HepG2 (cell line): ENCODE data around the gene CNTFR. TPM values are rescaled to one million over a fixed set of nuclear protein-coding genes. Genes with fewer than 3 reads are reported as not detected.
A peak's percentile ranks its signal among the peaks of the same experiment; 100 is the strongest.

Experiments
- ARID2 ChIP-seq: sonication (generic); formaldehyde crosslinking; IDR thresholded peaks from 2 replicates; pipeline ENCODE4 v1.8.1; 2022; ENCODE audit warnings: mild to moderate bottlenecking, missing genetic modification reagents, borderline replicate concordance
- CBX1 ChIP-seq: IDR thresholded peaks from one replicate; pipeline ENCODE4 v1.6.1; 2016; ENCODE audit warnings: antibody characterized with exemption, low read depth
- ETV6 ChIP-seq: sonication (generic); formaldehyde crosslinking; conservative IDR thresholded peaks from 2 replicates; pipeline ENCODE4 v1.4.0; 2020; ENCODE audit warnings: missing genetic modification reagents
- FOSL1 ChIP-seq: sonication (generic); formaldehyde crosslinking; IDR thresholded peaks from 2 replicates; pipeline ENCODE4 v1.9.0; 2021; ENCODE audit warnings: missing genetic modification reagents, borderline replicate concordance
- GLI4 ChIP-seq: sonication (generic); formaldehyde crosslinking; IDR thresholded peaks from 2 replicates; pipeline ENCODE4 v1.5.1; 2020; ENCODE audit warnings: missing genetic modification reagents, mild to moderate bottlenecking, moderate library complexity, borderline replicate concordance
- HNRNPL ChIP-seq: fragments of 200-400 bp; formaldehyde crosslinking; IDR thresholded peaks from 2 replicates; pipeline ENCODE4 v1.6.1; 2017; ENCODE audit warnings: mild to moderate bottlenecking, low read depth, low read length
- JUN ChIP-seq: sonication (generic); formaldehyde crosslinking; IDR thresholded peaks from 2 replicates; pipeline ENCODE4 v1.4.0; 2020; ENCODE audit warnings: mild to moderate bottlenecking, missing genetic modification reagents
- MED13 ChIP-seq: sonication (generic); formaldehyde crosslinking; IDR thresholded peaks from 2 replicates; pipeline ENCODE4 v1.5.0; 2020; ENCODE audit warnings: missing genetic modification reagents
- NAIF1 ChIP-seq: sonication (generic); formaldehyde crosslinking; IDR thresholded peaks from 2 replicates; pipeline ENCODE4 v1.5.0; 2020; ENCODE audit warnings: mild to moderate bottlenecking, missing genetic modification reagents, borderline replicate concordance
- NFYB ChIP-seq: sonication (generic); formaldehyde crosslinking; IDR thresholded peaks from 2 replicates; pipeline ENCODE4 v1.4.0; 2020; ENCODE audit warnings: missing genetic modification reagents
- NRL ChIP-seq: sonication (generic); formaldehyde crosslinking; IDR thresholded peaks from 2 replicates; pipeline ENCODE4 v1.5.0; 2020; ENCODE audit warnings: missing genetic modification reagents, mild to moderate bottlenecking, moderate library complexity, borderline replicate concordance
- SATB2 ChIP-seq: sonication (generic); formaldehyde crosslinking; IDR thresholded peaks from 2 replicates; pipeline ENCODE4 v1.5.0; 2020; ENCODE audit warnings: missing genetic modification reagents
- U2AF2 ChIP-seq: fragments of 200-400 bp; formaldehyde crosslinking; IDR thresholded peaks from 2 replicates; pipeline ENCODE4 v1.6.1; 2017; ENCODE audit warnings: low read depth, mild to moderate bottlenecking, low read length
- ZBTB8A ChIP-seq: sonication (generic); formaldehyde crosslinking; IDR thresholded peaks from 2 replicates; pipeline ENCODE4 v1.4.0; 2020; ENCODE audit warnings: mild to moderate bottlenecking, low read depth, missing genetic modification reagents, borderline replicate concordance
- ZEB1 ChIP-seq: IDR thresholded peaks from 2 replicates; pipeline ENCODE4 v1.6.1; 2012; ENCODE audit warnings: mild to moderate bottlenecking, low read depth, inconsistent platforms; ENCODE audit not compliant: insufficient replicate concordance
- ZFP82 ChIP-seq: sonication (generic); formaldehyde crosslinking; IDR thresholded peaks from 2 replicates; pipeline ENCODE4 v1.5.1; 2020; ENCODE audit warnings: mild to moderate bottlenecking, missing genetic modification reagents, borderline replicate concordance
- ZKSCAN1 ChIP-seq: fragments of 150-350 bp; IDR thresholded peaks from 2 replicates; pipeline ENCODE4 v1.6.1; 2014; ENCODE audit warnings: low read length
- ZNF12 ChIP-seq: sonication (generic); formaldehyde crosslinking; IDR thresholded peaks from 2 replicates; pipeline ENCODE4 v1.5.0; 2020; ENCODE audit warnings: missing genetic modification reagents
- ZNF274 ChIP-seq: sonication (generic); formaldehyde crosslinking; IDR thresholded peaks from 2 replicates; pipeline ENCODE4 v1.5.1; 2020; ENCODE audit warnings: mild to moderate bottlenecking, missing genetic modification reagents
- ZNF430 ChIP-seq: sonication (generic); formaldehyde crosslinking; IDR thresholded peaks from 2 replicates; pipeline ENCODE4 v1.9.0; 2021; ENCODE audit warnings: mild to moderate bottlenecking, missing genetic modification reagents
- ZNF589 ChIP-seq: sonication (generic); formaldehyde crosslinking; conservative IDR thresholded peaks from 2 replicates; pipeline ENCODE4 v1.8.0; 2022; ENCODE audit warnings: mild to moderate bottlenecking, moderate library complexity, missing genetic modification reagents
- ZSCAN12 ChIP-seq: sonication (generic); formaldehyde crosslinking; IDR thresholded peaks from 2 replicates; pipeline ENCODE4 v1.9.0; 2021; ENCODE audit warnings: mild to moderate bottlenecking, missing genetic modification reagents
- polyA plus RNA-seq, 8 experiments: library from polyadenylated mRNA; depleted of rRNA in 3 of 8; stranded (reverse) in 7 of 8; unstranded in 1 of 8; fragments of >200 nt; fragmentation: Illumina TruSeq in 4 of 8; extraction: Trizol in 4 of 8; gene quantifications; 2 replicates each; pipeline versions ENCODE4 v1.2.1 to v1.2.3, GENCODE V29; 2011 to 2016; ENCODE audit warnings: low read depth in 4 of 8, missing spikeins in 1 of 8, mixed read lengths in 1 of 8; ENCODE audit not compliant: insufficient read depth in 1 of 8
- total RNA-seq, 5 experiments: library from RNA; depleted of rRNA; stranded (reverse); fragments of >200 nt; fragmentation: Illumina TruSeq; extraction: Trizol; gene quantifications; 2 replicates each; pipeline ENCODE4 v1.2.3, GENCODE V29; 2016; ENCODE audit warnings: low read depth in 1 of 5
- TF ChIP-seq, protein P1 (sequence below): sonication (generic); formaldehyde crosslinking; IDR thresholded peaks from 2 replicates; pipeline ENCODE4 v1.4.0; 2020; ENCODE audit warnings: missing genetic modification reagents, borderline replicate concordance
- TF ChIP-seq, protein P2 (sequence below): IDR thresholded peaks from 2 replicates; pipeline ENCODE4 v1.6.1; 2012; ENCODE audit warnings: low read depth, low read length, improper control_type of control experiment
- TF ChIP-seq, protein P3 (sequence below): IDR thresholded peaks from 2 replicates; pipeline ENCODE4 v1.6.1; 2016; ENCODE audit warnings: low read depth, borderline replicate concordance
- TF ChIP-seq, protein P4 (sequence below): sonication (generic); formaldehyde crosslinking; IDR thresholded peaks from 2 replicates; pipeline ENCODE4 v1.5.0; 2020; ENCODE audit warnings: missing genetic modification reagents, mild to moderate bottlenecking, borderline replicate concordance

Gene CNTFR
- total and polyA plus RNA-seq, 2 of the 13 experiments (the other 11 are each of a cell fraction or from before 2014, with no cell fraction given) = not detected

DNA sequence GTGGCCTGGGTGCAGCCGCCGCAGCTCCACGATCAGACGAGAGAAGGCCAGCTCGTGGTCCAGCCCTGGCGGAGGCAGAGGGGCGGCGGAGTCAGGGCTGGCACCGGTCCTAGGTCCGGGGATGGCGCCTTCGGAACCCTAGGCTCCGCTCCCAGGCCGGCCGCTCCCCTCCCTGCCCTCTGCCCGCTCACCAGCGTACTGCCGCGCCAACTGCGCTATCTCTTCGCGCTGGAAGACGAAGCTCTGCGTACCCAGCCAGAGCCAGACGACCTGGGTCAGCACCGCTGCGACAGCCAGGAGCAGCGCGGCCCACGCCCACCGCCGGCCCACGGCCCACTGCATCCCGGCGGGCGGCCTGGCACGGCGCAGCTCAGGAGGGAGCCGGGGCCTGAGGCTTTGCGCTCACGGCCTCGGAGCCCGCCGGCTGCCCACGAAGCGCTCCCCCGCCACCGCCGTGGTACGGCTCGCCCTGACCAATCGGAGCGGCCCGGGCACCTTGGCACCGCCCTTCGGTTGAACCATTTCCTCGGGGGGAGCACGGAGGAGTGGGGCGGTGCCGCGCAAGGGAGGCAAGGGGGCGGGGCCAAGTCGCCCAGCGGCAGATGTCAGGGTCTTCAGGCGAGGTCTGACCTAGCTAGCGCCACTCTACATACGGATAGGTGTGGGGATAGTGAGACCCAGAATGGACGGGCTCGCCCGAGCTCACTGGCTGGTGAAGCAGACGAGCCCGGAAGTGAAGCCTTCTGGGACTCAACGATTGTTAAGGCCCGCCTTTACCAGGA is 48.0 kb upstream of the CNTFR start, which contains the start of gene SIGMAR1 (continued):
- TF ChIP-seq, protein P1, sequence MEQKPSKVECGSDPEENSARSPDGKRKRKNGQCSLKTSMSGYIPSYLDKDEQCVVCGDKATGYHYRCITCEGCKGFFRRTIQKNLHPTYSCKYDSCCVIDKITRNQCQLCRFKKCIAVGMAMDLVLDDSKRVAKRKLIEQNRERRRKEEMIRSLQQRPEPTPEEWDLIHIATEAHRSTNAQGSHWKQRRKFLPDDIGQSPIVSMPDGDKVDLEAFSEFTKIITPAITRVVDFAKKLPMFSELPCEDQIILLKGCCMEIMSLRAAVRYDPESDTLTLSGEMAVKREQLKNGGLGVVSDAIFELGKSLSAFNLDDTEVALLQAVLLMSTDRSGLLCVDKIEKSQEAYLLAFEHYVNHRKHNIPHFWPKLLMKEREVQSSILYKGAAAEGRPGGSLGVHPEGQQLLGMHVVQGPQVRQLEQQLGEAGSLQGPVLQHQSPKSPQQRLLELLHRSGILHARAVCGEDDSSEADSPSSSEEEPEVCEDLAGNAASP = peak; percentile 29; the same call in 1 of the 2 replicates
- TF ChIP-seq ZKSCAN1 (no peak), ARID2 (CRISPR knock-in tag) (0 out of 2 replicates have a peak, but pooled peaks have one; percentile 48), GLI4 (CRISPR knock-in tag) (peak; percentile 50; the same call in 1 of the 2 replicates), FOSL1 (CRISPR knock-in tag) (no peak), ZNF430 (CRISPR knock-in tag) (peak; percentile 87), ZFP82 (CRISPR knock-in tag) (peak; percentile 81; the same call in 1 of the 2 replicates), ZEB1 (no peak), SATB2 (CRISPR knock-in tag) (0 out of 2 replicates have a peak, but pooled peaks have one; percentile 14), NFYB (peak; percentile 89), ZSCAN12 (0 out of 2 replicates have a peak, but pooled peaks have one; percentile 9), JUN (CRISPR knock-in tag) (no peak), ZNF12 (no peak), ZBTB8A (CRISPR knock-in tag) (no peak), ETV6 (CRISPR knock-in tag) (0 out of 2 replicates have a peak, but pooled peaks have one; percentile 66), MED13 (CRISPR knock-in tag) (no peak; the same call in 1 of the 2 replicates), NRL (no peak; the same call in 1 of the 2 replicates), CBX1 (peak; percentile 63), HNRNPL (no peak; the same call in none of the 2 replicates), ZNF589 (CRISPR knock-in tag) (no peak), NAIF1 (CRISPR knock-in tag) (peak; percentile 95), U2AF2 (no peak), ZNF274 (CRISPR knock-in tag) (peak; percentile 78)
- TF ChIP-seq, protein P2, sequence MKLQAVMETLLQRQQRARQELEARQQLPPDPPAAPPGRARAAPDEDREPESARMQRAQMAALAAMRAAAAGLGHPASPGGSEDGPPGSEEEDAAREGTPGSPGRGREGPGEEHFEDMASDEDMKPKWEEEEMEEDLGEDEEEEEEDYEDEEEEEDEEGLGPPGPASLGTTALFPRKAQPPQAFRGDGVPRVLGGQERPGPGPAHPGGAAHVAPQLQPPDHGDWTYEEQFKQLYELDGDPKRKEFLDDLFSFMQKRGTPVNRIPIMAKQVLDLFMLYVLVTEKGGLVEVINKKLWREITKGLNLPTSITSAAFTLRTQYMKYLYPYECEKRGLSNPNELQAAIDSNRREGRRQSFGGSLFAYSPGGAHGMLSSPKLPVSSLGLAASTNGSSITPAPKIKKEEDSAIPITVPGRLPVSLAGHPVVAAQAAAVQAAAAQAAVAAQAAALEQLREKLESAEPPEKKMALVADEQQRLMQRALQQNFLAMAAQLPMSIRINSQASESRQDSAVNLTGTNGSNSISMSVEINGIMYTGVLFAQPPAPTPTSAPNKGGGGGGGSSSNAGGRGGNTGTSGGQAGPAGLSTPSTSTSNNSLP = no peak
- TF ChIP-seq, protein P3, sequence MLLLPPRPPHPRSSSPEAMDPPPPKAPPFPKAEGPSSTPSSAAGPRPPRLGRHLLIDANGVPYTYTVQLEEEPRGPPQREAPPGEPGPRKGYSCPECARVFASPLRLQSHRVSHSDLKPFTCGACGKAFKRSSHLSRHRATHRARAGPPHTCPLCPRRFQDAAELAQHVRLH (CRISPR knock-in tag) = no peak
- TF ChIP-seq, protein P4, sequence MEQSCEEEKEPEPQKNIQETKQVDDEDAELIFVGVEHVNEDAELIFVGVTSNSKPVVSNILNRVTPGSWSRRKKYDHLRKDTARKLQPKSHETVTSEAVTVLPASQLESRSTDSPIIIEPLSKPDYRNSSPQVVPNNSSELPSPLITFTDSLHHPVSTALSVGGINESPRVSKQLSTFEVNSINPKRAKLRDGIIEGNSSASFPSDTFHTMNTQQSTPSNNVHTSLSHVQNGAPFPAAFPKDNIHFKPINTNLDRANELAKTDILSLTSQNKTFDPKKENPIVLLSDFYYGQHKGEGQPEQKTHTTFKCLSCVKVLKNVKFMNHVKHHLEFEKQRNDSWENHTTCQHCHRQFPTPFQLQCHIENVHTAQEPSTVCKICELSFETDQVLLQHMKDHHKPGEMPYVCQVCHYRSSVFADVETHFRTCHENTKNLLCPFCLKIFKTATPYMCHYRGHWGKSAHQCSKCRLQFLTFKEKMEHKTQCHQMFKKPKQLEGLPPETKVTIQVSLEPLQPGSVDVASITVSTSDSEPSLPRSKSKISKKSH (CRISPR knock-in tag) = no peak; the same call in 1 of the 2 replicates
